ENCODE data around the gene PDE3B.

The PDE3B gene

GRCh38 chr11:14826600-14826999, 183.0 kb downstream of the PDE3B start:
- DNase-seq (ENCODE audit: extremely low read depth, low read depth) = no peak
- no peak for TF ChIP-seq CTCF (IDR thresholded peaks at IDR 0.05; ENCODE audit: low read depth, low read length)

GRCh38 chr11:14835496-14836492, 192.2 kb downstream of the PDE3B start:
- no peak for TF ChIP-seq CTCF (IDR thresholded peaks at IDR 0.05; ENCODE audit: low read depth, low read length)
- DNase-seq (ENCODE audit: extremely low read depth, low read depth) = no peak

GRCh38 chr11:14842002-14842401, 198.4 kb downstream of the PDE3B start:
- DNase-seq (ENCODE audit: extremely low read depth, low read depth) = no peak
- TF ChIP-seq CTCF (IDR thresholded peaks at IDR 0.05; ENCODE audit: low read depth, low read length) = no peak

GRCh38 chr11:14852571-14853177, 209.1 kb downstream of the PDE3B start:
- TF ChIP-seq CTCF (IDR thresholded peaks at IDR 0.05; ENCODE audit: low read depth, low read length) = no peak
- DNase-seq (ENCODE audit: extremely low read depth, low read depth) = no peak

- no peak for DNase-seq (ENCODE audit: extremely low read depth, low read depth)
- TF ChIP-seq CTCF (IDR thresholded peaks at IDR 0.05; ENCODE audit: low read depth, low read length) = no peak
These were observed 210.5 kb downstream of the PDE3B start for GRCh38 chr11:14854057-14854456.

GRCh38 chr11:14855890-14856289, 212.3 kb downstream of the PDE3B start:
- no peak for DNase-seq (ENCODE audit: extremely low read depth, low read depth)
- no peak for TF ChIP-seq CTCF (IDR thresholded peaks at IDR 0.05; ENCODE audit: low read depth, low read length)

GRCh38 chr11:14857621-14858020, 214.0 kb downstream of the PDE3B start:
- no peak for DNase-seq (ENCODE audit: extremely low read depth, low read depth)

More at GRCh38 chr11:14857621-14858020, 214.0 kb downstream of the PDE3B start:
- no peak for TF ChIP-seq CTCF (IDR thresholded peaks at IDR 0.05; ENCODE audit: low read depth, low read length)
